Measurements from ENCODE around the gene GVQW3.

DNA sequence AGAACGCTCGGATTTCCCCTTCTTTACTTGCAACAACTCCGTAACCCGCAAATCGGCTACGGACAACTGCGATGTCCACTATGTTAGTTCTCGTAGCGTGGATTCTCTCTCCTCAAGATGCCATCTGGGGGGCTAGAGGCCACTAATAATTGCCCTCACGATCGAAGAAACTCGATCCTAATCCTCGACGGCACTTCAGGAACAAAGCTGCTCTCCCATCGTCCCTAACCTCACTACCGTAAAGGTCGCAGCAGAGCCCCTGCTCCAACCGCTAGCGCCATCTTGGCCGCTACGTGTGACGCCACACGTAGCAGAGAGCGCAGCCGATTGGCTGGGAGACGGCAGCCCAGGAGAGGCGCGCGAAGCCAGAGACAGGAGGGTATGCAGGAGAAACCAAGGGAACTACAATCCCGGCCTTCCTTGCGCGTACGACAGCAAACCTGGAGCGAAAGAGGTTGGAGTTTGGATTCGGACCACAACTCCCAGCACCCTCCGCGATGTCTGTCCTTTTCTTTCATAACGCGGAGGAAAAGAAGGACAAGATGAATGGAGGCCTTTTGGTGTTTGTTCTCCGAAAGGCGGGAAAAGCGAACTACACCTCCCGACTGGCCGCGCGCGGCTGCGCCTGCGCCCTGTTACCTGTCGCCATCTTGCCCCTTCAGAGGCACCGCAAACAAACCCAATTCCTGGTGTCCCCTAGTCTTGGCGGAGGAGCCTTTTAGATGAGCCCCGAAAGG lies 63.4 kb downstream of the GVQW3 start, which contains the start of gene EMSY:
- TF ChIP-seq FOXM1 (IDR thresholded peaks at IDR 0.05; ENCODE audit: borderline replicate concordance) (no peak), FOXA1 (IDR thresholded peaks at IDR 0.05) (no peak), ARNT (IDR thresholded peaks at IDR 0.05) (no peak), SP1 (IDR thresholded peaks at IDR 0.05) (no peak), BHLHE40 (IDR thresholded peaks at IDR 0.05; ENCODE audit: borderline replicate concordance) (no peak), SUZ12 (IDR thresholded peaks at IDR 0.05) (no peak), FOXK2 (IDR thresholded peaks at IDR 0.05) (no peak), NFRKB (IDR thresholded peaks at IDR 0.05) (peak; percentile 77), TARDBP (IDR thresholded peaks at IDR 0.05) (no peak), ELF4 (IDR thresholded peaks at IDR 0.05) (peak; percentile 68), LEF1 (IDR thresholded peaks at IDR 0.05; ENCODE audit: borderline replicate concordance) (no peak), HDGF (IDR thresholded peaks at IDR 0.05; ENCODE audit: borderline replicate concordance) (no peak)
- TF ChIP-seq, protein P1, sequence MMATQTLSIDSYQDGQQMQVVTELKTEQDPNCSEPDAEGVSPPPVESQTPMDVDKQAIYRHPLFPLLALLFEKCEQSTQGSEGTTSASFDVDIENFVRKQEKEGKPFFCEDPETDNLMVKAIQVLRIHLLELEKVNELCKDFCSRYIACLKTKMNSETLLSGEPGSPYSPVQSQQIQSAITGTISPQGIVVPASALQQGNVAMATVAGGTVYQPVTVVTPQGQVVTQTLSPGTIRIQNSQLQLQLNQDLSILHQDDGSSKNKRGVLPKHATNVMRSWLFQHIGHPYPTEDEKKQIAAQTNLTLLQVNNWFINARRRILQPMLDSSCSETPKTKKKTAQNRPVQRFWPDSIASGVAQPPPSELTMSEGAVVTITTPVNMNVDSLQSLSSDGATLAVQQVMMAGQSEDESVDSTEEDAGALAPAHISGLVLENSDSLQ (IDR thresholded peaks at IDR 0.05) = peak; percentile 44
